Activated naive CD4-positive, alpha-beta T cell (primary cell): Measurements from ENCODE around the gene CNTN4.

ENCODE experiments used
- DNase-seq, 4 experiments: peaks; one replicate each; lab custom pipeline; 2025; lab: John Stamatoyannopoulos, UW

Gene CNTN4

DNA sequence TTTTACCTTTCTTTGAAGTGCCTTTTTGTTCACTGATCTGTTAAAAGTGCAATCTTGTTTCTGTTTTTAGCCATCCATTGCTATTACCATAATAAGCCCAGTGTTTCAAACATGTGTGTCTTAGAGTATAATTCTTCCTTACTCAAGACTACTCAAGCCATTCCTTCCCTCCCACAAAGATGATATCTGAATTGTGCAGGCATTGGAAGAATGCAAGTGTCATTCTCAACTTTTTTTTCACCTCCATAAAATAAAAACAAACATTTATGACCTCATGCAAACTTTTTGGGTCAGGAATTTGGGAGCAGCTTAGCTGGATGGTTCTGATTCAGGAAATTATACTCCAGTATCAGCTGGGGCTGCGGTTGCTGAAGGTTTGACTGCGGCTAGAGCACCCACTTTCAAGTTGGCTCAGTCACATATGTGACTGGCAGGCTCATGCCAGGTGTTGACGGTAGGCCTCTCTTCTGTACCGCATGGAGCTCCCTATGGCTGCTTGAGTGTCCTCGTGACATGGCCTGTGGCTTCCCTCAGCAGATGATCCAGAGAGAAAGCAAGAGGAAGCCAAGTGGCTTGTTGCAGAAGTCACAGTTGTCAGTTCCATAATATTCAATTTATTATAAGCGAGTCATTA, 490.8 kb downstream of the CNTN4 start:
- no peak for DNase-seq

GRCh38 chr3:2595486-2595885, 496.8 kb downstream of the CNTN4 start:
- DNase-seq: no peak

- DNase-seq: no peak
These were observed 498.9 kb downstream of the CNTN4 start for GRCh38 chr3:2597615-2598014.

DNA sequence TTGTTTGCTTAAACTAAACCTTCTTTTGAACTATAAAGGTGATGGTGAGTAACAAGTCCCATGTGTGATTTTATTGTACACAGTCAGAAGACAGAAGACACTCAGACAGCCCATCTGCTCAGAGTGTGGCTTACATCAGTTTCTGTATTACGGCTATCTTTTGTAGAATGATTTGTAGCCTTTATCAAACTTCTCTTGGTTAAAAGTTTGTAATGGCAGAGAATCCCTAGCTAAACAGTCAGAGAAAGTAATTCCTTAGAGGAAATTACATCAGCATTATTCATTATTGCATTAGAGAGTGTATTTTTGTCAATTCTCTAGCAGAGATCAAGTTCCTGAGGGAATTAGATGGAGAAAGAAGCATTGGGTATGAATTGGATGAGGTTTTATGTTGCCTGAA, 500.8 kb downstream of the CNTN4 start:
- DNase-seq: no peak

DNA sequence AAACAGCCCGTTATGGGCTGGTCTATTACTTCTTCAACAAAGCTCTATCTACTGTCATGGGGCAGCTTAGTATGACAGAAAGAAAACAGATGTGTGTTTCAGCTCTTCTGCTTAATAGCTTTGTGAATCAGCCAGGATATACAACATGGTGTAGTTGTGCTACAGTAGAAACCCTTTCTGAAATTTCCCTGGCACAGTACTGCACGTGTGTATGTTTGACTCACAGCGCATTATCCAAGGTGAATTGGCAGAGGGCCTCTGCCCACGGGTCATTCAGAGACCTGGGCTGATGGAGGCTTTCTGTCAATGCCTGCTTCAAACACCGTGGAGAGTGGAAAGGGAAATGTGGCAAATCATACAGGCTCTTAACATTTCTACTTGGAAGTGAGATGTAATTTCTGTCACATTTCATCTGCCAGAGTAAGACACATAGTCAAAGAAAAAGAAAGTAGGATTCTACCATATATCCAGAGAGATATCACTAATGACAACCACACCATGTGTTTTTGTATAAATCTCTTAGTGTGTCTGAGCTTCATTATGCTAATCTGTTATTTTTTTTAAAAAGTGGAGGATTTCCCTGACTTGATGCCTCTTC, 505.1 kb downstream of the CNTN4 start:
- DNase-seq: no peak

DNA sequence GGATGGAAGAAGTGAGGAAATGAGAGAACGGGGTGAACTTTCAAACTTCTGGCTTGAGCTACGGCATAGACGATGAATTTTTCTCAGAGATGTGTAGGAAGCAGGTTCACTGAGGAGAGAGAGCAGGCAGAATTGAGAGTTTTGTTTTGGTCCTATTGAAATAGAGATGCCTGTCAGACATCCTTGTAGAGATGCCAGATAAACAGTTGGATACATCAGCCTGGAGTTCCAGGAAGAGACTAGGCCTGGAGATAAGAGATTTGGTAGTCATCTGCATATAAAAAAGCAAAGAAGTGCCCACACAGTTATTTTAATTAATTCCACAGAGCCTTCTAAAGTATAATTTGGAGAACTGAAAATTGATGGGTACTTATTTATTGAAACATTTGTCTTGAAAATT, 515.9 kb downstream of the CNTN4 start:
- DNase-seq: no peak

GRCh38 chr3:2615080-2615479, 516.4 kb downstream of the CNTN4 start:
- DNase-seq: no peak

GRCh38 chr3:2623436-2623835, 524.8 kb downstream of the CNTN4 start:
- no peak for DNase-seq

- DNase-seq: no peak
These were observed 529.5 kb downstream of the CNTN4 start for GRCh38 chr3:2628117-2628516.

- DNase-seq: no peak
These were observed 536.8 kb downstream of the CNTN4 start for GRCh38 chr3:2635511-2635910.

- no peak for DNase-seq
These were observed 544.9 kb downstream of the CNTN4 start for GRCh38 chr3:2643606-2644005.

DNA sequence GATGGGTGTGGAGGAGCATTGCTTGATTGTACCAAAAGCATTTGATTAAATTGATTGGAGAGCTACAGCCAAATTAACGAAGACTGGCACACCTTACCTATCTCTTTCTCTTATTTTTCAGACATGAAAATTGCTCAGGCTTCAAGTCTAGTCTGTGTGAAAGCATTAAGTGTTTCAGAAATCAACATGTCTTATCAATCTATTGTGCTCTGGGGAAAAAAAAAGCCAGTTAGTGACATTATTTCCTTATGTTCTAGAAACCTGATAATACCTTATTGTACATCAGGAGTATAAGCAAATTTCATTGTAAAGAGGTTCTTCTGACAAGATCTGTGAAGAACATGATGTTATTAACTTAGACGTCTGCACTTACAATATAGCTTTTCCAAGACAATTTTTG, 546.3 kb downstream of the CNTN4 start:
- no peak for DNase-seq

DNA sequence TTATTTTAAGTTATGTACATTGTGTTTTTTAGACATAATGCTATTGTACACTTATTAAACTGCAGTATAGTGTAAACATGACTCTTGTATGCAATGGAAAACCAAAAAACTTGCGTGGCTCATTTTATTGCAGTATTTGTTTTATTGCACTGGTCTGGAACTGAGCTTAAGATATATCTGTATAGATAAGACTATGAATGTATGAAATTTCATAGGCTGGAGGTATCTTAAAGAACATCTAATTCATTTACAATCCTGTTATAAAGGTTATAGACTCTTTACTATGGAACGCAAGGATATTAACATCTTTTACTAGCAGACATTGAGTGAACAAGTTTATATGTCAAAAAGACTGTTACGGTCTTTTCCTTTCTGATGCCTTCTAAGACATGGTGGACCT, 552.1 kb downstream of the CNTN4 start:
- no peak for DNase-seq

- DNase-seq: no peak
These were observed 553.7 kb downstream of the CNTN4 start for GRCh38 chr3:2652386-2652785.

DNA sequence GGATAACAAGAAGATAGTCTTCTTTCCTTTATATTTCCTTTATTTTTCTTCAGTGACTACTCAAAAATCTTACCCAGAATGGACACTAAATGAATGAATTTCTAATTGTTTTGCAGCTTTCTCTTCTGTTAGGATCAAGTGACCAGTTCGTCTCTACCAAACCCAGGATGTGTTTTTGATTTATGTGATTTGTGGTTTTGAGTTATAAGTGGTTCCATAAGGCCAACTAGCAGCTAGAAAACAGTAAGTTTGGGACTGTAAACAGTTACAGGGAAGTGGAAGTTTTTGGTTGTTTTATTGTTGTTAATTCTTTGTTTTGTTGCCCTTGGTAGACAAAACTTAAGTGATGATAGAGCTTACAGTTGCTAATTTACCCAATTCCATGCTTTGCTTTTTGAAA, 555.0 kb downstream of the CNTN4 start:
- DNase-seq: no peak

DNA sequence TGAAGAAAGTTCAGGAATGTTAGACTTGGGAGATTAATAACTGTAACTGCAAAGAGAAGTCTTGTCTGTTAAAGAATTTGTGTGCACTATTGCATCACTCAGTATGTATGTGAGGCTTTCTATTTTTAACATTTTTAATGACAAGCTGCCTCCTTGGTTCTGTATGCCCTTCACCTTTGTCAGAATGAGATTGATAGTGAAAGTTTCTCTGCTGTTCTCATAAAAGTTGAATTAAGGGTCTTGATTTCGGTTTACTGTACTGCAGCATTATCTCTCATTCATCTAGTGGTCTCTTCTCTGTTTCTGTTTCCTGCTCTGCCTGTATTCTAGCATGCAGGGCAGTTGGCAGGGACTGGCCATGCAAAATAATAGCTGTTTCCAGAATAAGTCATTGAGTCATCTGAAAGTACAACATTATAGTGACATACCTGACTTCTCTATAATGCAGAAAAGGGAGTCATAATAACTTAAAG, 556.6 kb downstream of the CNTN4 start:
- DNase-seq: no peak

GRCh38 chr3:2656806-2657777, 558.4 kb downstream of the CNTN4 start:
- DNase-seq: no peak

DNA sequence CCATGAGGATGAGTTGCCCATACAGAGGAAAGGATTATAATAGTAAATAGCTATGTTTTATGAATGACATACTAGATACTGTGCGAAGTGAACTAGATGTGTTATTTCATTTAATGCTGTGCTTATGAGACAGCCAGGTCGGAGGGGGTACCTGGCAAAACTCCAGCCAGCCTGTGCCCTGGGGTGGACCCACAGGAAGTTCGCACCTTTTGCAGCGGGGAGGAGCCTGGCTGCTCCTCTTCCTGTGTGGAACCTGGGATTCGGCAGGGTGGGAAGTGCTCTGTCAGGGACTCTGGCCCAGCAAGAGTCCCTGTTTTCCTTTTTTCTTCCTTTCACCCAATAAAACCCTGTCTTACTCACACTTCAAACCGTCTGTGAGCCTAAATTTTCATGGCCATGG, 559.3 kb downstream of the CNTN4 start:
- DNase-seq: no peak

GRCh38 chr3:2659896-2660295, 561.2 kb downstream of the CNTN4 start:
- DNase-seq: no peak

GRCh38 chr3:2661078-2661477, 562.4 kb downstream of the CNTN4 start:
- no peak for DNase-seq

DNA sequence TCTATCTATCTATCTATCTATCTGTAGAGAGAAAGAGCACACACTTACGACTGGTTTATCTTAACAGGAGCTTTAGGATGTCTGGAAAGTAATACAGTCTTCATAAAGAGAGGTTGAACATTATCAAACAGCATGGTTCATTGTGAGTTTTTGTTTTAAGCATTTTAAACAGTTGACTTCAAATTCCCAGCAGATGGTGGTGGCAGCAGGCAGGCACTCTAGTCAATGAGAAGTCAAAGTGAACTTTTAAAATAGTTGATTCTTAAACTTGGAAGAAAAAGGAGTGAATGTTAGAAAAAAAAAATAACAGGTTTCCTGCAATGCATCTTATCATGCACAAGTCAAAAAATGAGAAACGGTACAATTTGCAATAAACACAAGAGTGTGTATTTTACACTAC, 578.8 kb downstream of the CNTN4 start:
- no peak for DNase-seq

- DNase-seq: no peak
These were observed 581.6 kb downstream of the CNTN4 start for GRCh38 chr3:2680236-2680635.

DNA sequence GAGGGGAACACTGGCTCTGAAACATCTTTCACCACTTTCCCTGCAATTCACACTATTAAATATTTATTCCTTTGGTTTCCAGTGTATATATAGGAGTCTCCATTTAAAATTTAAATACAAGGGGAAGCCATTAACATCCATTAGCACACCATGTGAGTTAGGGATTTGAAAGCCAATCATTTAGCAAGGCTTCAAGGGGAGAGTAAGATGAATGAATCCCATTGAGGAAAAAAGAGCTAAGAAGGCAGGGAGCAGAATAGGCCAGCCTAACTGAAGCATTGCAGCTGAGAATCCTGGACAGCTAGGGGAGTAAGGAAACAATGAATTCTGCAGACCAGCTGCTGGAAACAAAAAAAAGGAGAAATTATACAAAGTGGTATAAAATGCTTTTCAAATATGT, 585.4 kb downstream of the CNTN4 start:
- no peak for DNase-seq
